COLO829 (cell line): ENCODE data around the gene HUS1.
A peak's percentile ranks its signal among the peaks of the same experiment; 100 is the strongest.
"Not testable (repeated sequence)": the region's sequence is repeated elsewhere in the genome, so short reads cannot be mapped to it uniquely, and the experiment has no call there.

Experiments
- DNase-seq: peaks from one replicate; pipeline ENCODE4 v3.0.0; 2012; ENCODE audit warnings: low spot score

HUS1 gene

DNA sequence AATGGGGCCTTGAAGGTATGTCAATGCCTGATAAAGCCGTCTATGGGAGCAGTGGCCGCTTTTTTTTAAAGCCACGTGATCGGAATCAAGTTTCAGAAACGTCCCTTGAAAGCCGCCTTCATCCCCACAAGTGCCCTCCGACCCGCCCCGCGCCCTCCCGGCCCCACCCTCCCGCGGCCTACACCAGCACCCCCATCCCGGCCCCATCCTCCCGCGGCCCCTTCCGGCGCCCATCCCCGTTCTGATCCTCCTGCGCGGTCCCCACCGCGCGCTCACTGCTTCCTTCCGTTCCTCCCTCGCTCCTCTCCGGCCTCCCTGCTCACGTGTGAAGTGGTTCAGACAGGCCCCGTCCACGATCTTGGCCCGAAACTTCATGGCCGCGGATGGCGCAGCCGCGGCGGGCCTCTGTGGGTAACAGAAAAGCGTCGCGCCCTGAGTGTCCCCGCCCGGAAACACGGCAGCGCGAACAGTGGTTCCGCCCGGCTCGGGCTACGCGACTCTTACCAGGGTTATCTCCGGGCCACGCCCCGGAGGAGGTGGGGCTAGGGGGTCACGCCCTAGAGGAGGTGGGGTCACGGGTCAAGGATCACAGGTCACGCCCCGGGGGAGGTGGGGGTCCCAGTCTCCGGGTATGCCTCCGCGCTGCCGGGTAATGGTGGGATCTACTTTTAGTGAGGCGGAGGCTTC lies at the start of gene HUS1:
Gene HUS1 (minus strand): TSS at position 471 of the 687 bp plus-strand sequence. CDS start 96 bp downstream, at position 375.
- DNase-seq: peak; percentile 95

DNA sequence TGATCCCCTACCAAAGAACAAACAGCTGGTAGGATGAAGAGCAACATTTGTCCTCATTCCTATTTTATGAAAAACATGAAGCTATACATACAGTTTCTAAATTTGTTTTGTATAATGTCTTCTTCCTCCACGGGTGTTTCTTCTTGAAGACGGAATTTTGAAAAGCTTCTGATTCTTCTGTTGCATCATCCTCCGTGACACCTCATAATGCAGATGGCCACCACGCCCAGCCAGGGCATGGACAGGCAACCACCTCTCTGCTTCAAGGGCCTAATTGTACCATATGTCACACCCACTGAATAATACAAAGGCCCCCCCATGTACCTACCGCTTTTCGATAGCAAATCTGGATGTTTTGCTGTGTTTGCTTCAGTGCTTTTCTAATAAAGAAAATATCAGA lies 49.5 kb upstream of the HUS1 start, which contains the start of gene SUN3:
Gene SUN3 (minus strand): TSS at position 170 of the 400 bp plus-strand sequence. CDS start 169 bp downstream, at position 1.
- no peak for DNase-seq

DNA sequence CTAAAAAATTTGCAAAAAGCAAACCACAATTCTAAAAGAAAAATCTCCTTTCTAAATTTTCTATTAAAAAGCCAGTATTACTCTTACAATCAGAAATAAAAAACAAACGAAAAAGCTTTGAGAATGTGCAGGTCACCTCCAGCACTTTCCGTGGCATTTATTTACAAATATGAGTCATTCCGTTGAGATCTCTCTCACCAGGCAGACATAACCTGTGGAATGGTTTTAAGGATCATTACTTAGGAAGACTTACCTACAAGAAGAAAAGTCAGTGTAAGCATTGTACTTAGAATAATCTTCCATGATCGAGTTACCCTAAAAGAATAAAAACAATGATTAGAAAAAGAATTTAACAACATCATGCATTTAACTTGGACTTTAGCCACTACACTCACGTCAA lies 46.2 kb upstream of the HUS1 start:
- no peak for DNase-seq

DNA sequence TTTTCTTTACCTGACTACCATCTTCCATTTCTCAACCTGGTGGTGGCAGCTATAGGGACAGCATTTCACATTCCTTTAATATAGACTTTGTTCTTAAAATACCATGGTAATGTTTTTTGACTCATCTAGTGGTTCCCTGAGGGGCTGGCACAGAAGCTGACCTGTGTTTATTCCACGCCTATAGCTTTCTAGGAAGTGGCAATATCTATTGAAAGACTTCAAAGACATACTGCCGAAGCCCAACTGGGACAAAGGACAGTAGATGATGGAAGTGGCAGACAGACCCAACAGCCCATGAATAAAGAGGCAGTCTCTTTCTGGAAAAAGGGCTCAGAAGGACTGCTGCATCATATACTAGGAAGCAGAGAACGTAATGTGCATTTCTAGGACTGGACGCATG lies 38.3 kb upstream of the HUS1 start:
- no peak for DNase-seq

DNA sequence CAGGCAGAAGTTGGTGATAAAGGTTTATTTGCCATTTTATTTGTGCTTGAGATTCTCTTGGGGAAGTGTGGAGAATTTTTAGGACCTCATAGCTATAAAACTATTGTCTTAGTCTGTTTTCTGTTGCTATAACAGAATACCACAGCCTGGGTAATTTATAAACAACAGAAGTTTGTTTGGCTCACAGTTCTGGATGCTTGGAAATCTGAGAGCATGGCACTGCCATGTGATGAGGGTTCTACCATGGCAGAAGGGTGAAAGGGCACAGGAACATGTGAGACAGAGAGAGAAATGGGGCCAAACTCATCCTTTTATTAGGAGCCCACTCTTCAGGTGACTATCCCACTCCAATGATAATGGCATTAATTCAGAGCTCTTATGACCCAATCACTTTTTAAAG lies 37.2 kb upstream of the HUS1 start:
- DNase-seq: no peak

DNA sequence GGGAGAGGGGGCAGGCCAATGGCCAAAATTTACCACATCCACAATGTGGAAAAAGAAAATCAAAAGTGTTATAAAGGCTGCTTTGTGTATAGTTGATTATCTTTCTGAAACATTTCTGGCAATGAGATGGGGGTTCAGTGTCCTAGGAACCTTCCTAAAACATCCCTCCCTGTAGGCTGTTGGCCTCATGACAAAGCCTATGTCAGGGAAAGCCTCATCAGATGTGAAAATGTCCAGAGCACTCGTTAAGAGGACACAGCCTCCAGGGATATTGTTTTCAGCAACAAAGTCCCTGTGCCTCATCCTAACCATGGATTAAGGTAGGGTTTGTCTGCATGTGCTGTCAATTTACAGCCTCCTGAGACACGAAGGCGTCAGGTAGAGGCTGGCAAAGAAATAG lies 32.5 kb upstream of the HUS1 start:
- DNase-seq: no peak

DNA sequence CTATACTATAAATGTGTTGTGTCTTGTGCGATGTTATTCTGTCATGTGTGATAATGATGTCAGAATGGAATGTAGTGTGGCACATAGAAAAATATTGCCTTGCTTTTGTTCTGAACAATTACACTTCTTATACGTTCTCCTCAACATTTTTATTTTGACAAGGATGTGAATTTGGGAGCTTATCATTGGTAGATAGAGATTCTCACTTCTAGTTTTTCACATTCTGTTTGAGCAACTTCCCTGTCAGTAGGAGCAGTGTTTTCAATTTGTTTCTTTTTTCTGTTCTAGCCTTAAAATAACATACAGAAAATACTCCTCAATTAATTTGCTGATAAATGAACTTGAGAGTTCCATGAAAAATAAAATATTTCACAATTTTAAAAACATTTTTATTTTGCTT lies 31.9 kb upstream of the HUS1 start:
- DNase-seq: no peak

DNA sequence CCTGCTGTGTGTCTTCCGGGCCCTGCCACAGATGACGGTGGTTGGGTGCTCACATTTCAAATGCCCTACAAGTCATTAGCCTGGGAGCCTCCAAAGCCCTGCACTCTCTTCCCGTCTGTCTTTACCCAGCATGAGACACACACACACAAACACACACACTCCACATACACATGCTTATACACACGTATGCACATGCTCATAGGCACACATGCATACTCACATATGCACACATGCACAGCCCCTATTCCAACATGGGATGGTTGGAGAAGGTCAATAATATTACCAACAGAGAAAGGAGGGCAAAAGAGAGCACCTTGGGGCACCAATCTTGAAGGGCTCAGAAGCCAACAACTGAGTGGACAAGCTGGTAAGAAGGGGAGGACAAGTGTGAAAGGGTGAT lies 30.5 kb upstream of the HUS1 start:
- no peak for DNase-seq

DNA sequence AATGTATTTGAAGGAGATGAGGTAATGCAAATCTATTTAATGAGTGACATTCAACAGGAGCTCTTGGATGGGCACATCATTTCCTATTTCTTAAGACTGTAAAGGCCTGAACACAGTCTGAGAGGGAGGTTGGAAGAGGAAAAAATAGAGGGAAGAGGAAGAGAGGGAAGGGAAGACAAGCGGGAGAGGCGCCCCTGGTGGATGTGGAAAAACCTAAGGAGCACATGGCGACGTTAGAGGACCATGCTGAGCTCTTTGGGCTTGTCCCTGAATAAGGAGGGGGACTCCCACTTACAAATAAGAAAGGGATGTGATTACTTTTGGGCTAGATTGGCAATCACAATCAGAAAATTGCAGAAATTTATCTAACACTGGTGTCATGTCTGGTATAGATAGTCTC lies 29.8 kb upstream of the HUS1 start:
- no peak for DNase-seq

DNA sequence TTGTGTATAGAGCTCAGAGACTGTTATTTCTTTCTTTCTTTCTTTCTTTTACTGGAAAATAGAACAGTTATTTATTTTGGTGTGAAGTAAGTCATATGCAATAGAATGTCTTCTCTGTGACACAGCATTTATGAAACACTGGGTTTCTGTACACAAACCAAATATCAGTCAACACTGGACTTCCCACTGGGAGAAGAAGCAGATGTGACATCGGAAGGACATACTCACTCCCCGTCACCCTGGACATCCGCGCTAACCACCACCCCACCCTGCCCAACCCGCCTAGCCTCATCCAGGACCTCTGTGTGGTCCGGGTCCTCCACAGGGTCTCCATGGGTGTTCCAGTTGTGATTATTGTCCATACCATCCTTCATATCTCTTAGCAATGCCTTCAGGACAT lies 27.5 kb upstream of the HUS1 start:
- DNase-seq: no peak

DNA sequence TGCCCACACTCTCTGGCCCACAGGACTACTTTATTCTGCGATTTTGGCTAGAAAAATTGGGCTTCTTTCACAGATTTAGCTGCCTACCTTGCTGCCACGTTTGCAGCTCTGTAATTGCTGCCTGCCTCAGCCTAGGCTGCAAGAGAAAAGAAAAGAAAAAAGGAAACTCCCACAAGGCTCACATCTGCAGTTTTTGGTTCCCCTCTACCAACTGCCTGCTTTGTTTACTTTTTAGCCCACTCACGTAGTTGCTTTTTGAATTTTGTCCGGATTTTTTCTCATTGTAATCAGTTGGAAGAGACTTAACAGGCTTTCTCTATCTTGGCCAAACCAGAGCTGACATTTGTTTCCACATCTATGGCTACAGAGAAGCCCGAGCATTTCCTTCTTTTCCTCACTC lies 25.2 kb upstream of the HUS1 start:
- DNase-seq: no peak

DNA sequence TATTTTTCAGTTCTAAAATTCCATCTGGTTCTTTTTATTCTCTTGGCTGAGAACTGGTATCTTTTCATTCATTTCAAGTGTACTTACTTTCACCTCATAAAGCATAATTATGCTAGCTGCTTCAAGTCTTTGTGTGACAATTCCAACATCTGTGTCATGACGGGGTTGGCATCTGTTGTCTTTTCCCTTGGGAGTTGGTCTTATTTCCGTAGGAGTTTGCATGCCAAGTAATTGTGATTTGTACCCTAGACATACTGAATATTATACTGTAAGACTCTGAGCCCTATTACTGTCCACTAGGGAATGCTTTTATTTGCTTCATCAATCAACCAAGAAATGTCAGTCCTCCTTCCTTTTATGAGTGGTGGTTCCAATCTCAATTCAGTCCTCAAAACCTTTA lies 24.6 kb upstream of the HUS1 start:
- no peak for DNase-seq

DNA sequence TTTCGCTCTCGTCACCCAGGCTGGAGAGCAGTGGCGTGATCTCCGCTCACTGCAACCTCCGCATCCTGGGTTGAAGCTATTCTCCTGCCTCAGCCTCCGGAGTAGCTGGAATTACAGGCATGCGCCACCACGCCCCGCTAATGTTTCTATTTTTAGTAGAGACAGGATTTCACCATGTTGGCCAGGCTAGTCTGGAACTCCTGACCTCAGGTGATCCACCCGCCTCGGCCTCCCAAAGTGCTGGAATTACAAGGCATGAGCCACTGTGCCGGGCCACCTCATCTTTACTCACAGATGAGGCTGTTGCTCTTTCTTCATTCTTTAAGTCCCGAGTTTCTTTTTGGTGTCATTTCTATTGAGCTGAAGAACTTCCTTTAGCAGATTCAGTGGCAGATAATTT lies 20.7 kb upstream of the HUS1 start:
- not testable (repeated sequence) for DNase-seq

DNA sequence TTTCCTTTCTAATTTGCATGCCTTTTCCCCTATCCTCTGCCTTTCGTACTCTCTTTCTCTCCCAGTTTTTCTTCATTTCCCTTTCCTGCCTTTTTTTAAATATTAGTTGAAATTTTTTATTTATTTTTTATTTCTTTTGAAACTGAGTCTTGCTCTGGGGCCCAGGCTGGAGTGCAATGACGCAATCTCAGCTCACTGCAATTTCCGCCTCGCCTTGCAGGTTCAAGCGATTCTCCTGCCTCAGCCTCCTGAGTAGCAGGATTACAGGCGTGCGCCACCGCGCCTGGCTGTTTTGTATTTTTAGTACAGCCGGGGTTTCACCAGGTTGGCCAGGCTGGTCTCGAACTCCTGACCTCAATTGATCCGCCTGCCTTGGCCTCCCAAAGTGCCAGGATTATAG lies 20.0 kb upstream of the HUS1 start:
- no peak for DNase-seq

DNA sequence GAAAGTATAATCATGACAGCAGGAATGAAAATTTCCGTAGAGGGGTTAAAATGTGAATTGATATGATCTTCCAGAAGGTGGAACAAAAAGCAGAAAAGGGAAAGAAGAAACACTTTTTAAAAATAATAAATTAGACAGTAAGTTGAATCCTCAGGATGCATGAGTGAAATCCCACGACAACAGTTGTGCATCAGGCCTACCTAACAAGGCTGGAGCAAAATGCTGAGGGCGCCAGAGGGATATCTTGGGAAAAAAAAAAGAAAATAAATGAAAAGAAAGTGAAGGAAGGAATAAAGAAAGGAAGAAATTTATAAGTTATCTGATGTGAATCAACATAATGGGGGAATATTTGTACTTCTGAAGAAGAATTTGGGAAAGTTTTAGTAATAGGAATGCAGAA lies 13.0 kb upstream of the HUS1 start:
- no peak for DNase-seq

DNA sequence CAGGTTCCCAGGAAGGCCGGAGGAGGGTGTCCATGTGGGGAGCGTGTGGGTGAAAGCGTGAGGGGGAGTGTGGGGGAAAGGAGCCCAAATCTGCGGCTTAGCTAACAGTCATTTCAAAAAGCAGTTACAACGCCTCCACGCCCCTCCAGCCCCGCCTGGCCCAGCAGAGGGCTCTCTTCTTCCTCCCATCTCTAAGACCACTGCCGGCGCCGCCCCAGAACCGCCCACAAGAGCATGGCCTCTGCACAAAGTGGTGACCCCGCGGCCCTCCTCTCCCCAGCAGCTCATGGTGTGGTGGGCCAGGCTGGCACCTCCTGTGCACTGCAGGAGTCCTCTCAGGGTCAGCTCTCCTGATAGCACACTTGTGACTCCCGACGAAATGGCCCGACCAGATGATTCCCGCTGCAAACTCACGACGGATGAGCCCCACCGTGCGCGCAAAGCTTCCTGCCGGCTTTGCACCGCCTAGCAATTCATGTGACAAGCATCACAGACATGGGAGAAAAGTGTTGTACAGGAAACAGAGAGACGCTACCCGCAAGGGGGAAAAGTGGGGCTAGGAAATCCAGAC lies 12.4 kb upstream of the HUS1 start:
- peak; percentile 87 for DNase-seq

DNA sequence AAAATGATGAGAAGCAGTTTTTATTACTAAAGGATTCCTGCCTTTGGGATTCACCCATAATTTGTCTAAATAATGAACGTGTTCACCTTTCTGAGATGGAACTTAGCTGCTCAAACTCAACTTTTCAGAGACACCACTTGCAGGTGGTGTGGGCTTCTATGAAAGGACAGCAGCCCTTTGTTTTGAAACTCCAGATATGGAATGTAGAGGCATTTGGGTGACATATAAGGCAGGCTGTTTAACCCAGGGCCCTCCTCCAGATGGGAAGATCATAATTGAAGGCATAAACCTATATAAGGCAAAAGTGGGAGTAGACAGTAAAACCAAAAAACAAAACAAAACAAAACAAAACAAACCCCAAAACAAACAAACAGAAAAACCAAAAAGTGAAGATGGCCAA lies 11.9 kb upstream of the HUS1 start:
- peak; percentile 61 for DNase-seq

DNA sequence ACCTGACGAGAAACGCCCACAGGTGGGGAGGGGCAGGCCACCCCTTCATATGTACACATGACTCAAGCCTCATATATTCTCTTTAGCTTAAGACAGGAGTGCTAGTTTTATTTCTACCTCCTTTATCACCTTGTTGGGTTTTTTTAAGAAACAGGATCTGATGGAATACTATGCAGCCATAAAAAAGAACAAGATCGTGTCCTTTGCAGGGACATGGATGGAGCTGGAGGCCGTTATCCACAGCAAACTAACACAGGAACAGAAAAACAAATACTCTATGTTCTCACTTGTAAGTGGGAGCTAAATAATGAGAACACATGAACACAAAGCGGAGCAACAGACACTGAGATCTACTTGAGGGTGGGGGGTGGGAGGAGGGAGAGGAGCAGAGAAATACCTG lies 11.2 kb upstream of the HUS1 start:
- no peak for DNase-seq

DNA sequence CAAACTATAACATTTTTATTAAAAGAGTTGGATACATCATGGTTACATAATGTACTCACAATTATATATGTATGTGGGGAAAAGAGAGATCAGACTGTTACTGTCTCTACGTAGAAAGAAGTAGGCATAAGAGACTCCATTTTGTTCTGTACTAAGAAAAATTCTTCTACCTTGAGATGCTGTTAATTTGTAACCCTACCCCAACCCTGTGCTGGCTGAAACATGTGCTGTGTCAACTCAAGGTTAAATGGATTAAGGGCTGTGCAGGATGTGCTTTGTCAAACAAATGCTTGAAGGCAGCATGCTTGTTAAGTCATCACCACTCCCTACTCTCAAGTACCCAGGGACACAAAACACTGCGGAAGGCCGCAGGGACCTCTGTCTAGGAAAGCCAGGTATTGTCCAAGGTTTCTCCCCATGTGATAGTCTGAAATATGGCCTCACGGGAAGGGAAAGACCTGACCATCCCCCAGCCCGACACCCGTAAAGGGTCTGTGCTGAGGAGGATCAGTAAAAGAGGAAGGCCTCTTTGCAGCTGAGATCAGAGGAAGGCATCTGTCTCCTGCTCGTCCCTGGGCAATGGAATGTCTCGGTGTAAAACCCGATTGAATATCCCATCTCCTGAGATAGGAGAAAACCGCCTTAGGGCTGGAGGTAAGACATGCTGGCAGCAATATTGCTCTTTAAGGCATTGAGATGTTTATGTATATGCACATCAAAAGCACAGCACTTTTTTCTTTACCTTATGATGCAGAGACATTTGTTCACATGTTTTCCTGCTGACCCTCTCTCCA lies 10.4 kb upstream of the HUS1 start:
- not testable (repeated sequence) for DNase-seq

DNA sequence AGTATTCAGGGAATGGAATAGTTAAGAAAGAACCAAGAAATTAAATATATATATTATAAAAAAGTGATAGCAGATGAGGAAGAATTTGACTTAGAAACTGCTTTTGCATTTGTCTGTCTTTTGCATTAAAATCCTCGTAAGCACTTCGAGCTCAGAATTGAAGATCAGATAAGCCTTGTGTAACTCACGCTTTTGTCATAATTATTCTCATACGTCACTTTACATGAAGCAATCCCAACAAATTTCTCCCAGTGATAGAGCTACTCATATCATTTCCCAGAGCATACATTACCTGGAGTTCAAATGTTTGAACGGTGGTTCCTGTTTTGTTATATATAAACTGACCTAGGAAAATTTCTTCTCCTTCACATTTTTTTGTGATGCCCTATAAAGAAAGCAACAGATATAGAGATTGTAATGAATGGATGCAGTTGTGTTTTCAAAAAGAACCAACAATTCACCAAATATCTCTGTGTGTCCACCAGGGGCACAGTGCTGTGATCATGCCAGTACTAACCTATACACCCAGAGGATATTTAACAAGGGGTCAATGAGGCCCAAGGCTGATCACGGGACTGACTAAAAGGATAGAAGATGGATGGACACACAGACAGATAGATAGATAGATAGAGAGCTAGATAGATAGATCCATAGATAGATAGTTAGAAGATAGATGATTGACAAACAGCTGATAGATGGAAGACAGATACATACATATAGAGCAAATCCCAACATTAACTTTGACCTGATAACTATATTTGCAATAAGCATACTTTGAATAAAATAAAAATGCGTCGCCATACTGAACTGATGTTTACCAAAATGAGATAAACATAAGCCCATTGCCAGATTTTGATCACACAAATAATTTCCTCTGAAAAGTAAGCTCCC lies 9.3 kb upstream of the HUS1 start:
- DNase-seq: peak; percentile 60

DNA sequence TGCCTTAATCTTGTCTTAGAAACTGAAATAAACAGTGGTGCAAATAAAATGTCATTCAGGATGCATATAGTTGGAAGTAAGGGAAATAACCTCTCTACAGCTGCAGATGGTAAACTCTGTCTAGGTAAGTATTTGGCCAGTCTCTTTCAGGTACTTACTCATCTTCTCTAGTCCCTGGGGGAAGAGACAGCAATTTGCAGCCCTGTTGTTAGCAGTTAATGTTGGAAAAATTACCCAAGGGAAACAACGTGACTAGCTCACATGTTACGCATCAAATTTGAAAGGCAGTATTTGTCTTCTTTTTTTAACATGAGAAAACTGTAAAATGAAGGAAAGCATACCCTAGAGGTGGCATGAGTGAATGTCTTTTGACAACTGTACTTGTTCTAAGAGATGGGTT lies 3.2 kb upstream of the HUS1 start:
- peak; percentile 79 for DNase-seq

DNA sequence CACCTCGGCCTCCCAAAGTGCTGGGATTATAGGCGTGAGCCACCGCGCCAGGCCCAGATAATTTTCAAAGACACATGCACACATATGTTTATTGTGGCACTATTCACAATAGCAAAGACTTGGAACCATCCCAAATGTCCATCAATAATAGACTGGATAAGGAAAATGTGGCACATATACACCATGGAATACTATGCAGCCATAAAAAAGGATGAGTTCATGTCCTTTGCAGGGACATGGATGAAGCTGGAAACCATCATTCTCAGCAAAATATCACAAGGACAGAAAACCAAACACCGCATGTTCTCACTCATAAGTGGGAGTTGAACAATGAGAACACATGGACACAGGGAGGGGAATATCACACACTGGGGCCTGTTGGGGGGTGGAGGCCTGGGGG lies 1.2 kb upstream of the HUS1 start:
- not testable (repeated sequence) for DNase-seq
